Measurements from ENCODE around the gene CNNM2. TPM values are rescaled to one million over a fixed set of nuclear protein-coding genes. Genes with fewer than 3 reads are reported as not detected.

Gene CNNM2
- total RNA-seq, 1 donor from 2014 or later = 12.9 TPM

- ATAC-seq (no peak), DNase-seq (no peak)
- Histone ChIP-seq H3K27ac (no peak overlapping the region), H3K36me3 (no peaks in the 10 kb centered on the region), H3K27me3 (no peaks in the 10 kb centered on the region), H3K4me1 (no peaks in the 10 kb centered on the region), H3K9me3 (no peaks in the 10 kb centered on the region), H3K4me3 (no peak overlapping the region)
- TF ChIP-seq, protein P1, sequence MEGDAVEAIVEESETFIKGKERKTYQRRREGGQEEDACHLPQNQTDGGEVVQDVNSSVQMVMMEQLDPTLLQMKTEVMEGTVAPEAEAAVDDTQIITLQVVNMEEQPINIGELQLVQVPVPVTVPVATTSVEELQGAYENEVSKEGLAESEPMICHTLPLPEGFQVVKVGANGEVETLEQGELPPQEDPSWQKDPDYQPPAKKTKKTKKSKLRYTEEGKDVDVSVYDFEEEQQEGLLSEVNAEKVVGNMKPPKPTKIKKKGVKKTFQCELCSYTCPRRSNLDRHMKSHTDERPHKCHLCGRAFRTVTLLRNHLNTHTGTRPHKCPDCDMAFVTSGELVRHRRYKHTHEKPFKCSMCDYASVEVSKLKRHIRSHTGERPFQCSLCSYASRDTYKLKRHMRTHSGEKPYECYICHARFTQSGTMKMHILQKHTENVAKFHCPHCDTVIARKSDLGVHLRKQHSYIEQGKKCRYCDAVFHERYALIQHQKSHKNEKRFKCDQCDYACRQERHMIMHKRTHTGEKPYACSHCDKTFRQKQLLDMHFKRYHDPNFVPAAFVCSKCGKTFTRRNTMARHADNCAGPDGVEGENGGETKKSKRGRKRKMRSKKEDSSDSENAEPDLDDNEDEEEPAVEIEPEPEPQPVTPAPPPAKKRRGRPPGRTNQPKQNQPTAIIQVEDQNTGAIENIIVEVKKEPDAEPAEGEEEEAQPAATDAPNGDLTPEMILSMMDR (IDR thresholded peaks at IDR 0.05) = no peak
- intact Hi-C loops (cut with DNase I) = no loop called here
Measured at GRCh38 chr10:103038570-103038969, 120.5 kb downstream of the CNNM2 start.

GRCh38 chr10:103040418-103040817, 122.3 kb downstream of the CNNM2 start:
- no peak overlapping the region for H3K4me3 ChIP-seq
- no peak for ATAC-seq
- no peaks in the 10 kb centered on the region for H3K4me1 ChIP-seq

DNA sequence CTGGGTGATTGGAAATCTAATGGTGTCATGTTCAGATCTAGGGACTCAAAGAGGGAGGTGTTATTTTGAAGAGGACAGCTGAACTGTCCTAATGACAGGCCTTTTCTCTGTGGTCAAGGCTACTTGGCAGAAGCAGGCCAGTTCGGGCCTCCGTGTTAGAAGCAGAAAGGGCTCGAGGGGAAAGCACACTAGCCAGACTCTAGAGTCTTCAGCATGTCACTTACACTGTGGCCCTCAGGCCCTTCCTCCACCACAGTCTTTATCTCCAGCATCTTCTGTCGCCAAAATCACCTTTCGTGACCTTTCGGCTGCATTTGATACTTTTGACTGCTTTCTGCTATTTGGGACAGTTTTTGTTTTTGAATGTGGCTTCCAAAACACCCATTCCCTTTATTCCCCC, 123.3 kb downstream of the CNNM2 start:
- intact Hi-C loops (cut with DNase I) = no loop called here
- no peaks in the 10 kb centered on the region for H3K36me3 ChIP-seq
- no peaks in the 10 kb centered on the region for H3K4me1 ChIP-seq
- TF ChIP-seq, protein P1 (IDR thresholded peaks at IDR 0.05) = no peak
- H3K4me3 ChIP-seq = no peak overlapping the region
- no peak for ATAC-seq
- H3K27me3 ChIP-seq = no peaks in the 10 kb centered on the region
- H3K27ac ChIP-seq = no peak overlapping the region
- no peak for DNase-seq
- H3K9me3 ChIP-seq = no peaks in the 10 kb centered on the region

More at GRCh38 chr10:103040418-103040817, 122.3 kb downstream of the CNNM2 start:
- Histone ChIP-seq H3K9me3 (no peaks in the 10 kb centered on the region), H3K27me3 (no peaks in the 10 kb centered on the region), H3K36me3 (no peaks in the 10 kb centered on the region), H3K27ac (no peak overlapping the region)
- no peak for DNase-seq
- intact Hi-C loops (cut with DNase I) = no loop called here
- TF ChIP-seq, protein P1 (IDR thresholded peaks at IDR 0.05) = no peak

- Histone ChIP-seq H3K27me3 (no peaks in the 10 kb centered on the region), H3K9me3 (no peaks in the 10 kb centered on the region), H3K4me3 (no peak overlapping the region), H3K4me1 (no peaks in the 10 kb centered on the region), H3K36me3 (no peaks in the 10 kb centered on the region), H3K27ac (no peak overlapping the region)
- TF ChIP-seq, protein P1 (IDR thresholded peaks at IDR 0.05) = no peak
- DNase-seq = no peak
- intact Hi-C loops (cut with DNase I) = no loop called here
- no peak for ATAC-seq
Measured at GRCh38 chr10:103042129-103042528, 124.0 kb downstream of the CNNM2 start.

DNA sequence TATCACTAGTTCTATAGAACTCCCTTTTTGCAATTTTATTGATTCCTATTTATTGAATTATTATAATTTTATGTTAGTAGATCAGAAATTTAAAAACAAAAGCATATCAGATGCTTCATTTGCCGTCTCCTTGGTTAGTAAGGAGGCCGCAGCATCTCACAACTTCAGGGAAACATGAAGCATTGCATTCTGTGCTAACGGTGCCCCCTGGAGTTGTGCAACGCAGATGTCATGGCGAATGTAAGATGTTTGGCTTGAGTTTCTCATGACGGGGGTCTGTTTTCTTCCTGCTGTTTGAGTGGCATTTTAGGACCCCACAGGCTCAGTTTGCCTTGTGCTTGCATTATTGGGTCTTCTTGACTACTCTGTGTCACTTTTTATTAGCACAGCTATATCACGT, 124.8 kb downstream of the CNNM2 start:
- intact Hi-C loops (cut with DNase I) = no loop called here
- H3K36me3 ChIP-seq = no peaks in the 10 kb centered on the region
- DNase-seq (no peak), ATAC-seq (no peak)
- H3K4me1 ChIP-seq = no peaks in the 10 kb centered on the region
- TF ChIP-seq, protein P1 (IDR thresholded peaks at IDR 0.05) = no peak
- H3K9me3 ChIP-seq = no peaks in the 10 kb centered on the region
- H3K4me3 ChIP-seq = no peak overlapping the region
- H3K27ac ChIP-seq = no peak overlapping the region
- H3K27me3 ChIP-seq = no peaks in the 10 kb centered on the region

DNA sequence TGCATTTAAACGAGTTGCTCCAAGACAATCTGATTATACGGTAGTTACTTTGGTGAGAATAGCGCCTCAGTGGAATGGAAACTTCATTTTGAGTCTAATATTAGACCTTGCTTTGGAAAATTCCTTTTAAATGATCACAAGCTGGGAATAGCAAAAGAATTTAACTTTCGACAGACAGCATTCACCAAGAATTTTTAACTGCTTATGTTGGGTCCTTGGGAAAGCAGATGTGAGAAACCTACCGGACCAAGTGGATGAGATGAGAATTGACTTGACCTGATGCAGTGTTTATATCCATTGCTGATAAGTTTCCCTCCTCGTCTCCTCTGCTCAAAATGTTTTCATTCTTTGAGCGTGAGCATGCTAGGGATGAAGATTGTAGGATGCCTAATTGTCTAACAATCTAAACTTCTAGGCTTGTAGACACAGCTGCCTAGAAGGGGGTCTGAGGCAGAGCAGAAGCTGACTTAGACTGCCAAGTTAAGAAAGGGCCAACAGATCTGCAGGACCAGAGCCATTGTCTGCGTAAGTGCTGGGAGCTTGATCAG, 126.9 kb downstream of the CNNM2 start:
- ATAC-seq = no peak

More for the DNA sequence above, 126.9 kb downstream of the CNNM2 start:
- no peaks in the 10 kb centered on the region for H3K9me3 ChIP-seq
- no peak for DNase-seq
- H3K27me3 ChIP-seq = no peaks in the 10 kb centered on the region
- no peaks in the 10 kb centered on the region for H3K36me3 ChIP-seq
- TF ChIP-seq, protein P1 (IDR thresholded peaks at IDR 0.05) = no peak
- H3K4me1 ChIP-seq = no peaks in the 10 kb centered on the region
- H3K4me3 ChIP-seq = no peak overlapping the region
- no peak overlapping the region for H3K27ac ChIP-seq
- intact Hi-C loops (cut with DNase I) = no loop called here
